ENCODE results near the gene TSPAN3.

DNA sequence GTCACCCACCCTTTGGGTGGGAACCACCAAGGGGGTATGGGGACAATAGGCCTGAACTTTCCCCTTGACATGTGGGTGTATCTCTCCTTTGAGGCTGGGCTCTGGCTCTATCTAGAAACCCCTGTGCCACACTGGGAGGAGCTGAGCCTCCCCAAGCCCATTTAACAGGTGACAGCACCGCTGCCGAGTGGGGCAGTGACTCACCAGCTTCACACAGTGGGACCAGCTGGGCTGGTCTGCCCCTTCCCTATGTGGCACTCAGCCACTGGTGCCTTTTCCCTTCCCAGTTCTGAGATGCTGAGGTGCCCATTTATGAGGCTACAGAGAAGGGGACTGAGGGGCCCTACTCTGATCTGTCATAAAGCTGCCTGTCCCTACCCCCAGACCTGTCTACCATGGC lies 70.9 kb downstream of the TSPAN3 start:
- TF ChIP-seq, protein P1, sequence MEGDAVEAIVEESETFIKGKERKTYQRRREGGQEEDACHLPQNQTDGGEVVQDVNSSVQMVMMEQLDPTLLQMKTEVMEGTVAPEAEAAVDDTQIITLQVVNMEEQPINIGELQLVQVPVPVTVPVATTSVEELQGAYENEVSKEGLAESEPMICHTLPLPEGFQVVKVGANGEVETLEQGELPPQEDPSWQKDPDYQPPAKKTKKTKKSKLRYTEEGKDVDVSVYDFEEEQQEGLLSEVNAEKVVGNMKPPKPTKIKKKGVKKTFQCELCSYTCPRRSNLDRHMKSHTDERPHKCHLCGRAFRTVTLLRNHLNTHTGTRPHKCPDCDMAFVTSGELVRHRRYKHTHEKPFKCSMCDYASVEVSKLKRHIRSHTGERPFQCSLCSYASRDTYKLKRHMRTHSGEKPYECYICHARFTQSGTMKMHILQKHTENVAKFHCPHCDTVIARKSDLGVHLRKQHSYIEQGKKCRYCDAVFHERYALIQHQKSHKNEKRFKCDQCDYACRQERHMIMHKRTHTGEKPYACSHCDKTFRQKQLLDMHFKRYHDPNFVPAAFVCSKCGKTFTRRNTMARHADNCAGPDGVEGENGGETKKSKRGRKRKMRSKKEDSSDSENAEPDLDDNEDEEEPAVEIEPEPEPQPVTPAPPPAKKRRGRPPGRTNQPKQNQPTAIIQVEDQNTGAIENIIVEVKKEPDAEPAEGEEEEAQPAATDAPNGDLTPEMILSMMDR (IDR thresholded peaks at IDR 0.05 in 4 of 5, conservative IDR thresholded peaks at IDR 0.05 in 1 of 5) = no peak
- no peak for TF ChIP-seq POLR2A (IDR thresholded peaks at IDR 0.05)

Measured in gastrocnemius medialis (tissue), 4 donors.